Endothelial cell (in vitro differentiated cells): ENCODE results near the gene KIF1C. TPM values are rescaled to one million over a fixed set of nuclear protein-coding genes. Genes with fewer than 3 reads are reported as not detected.

Source experiments
- DNase-seq: peaks from one replicate; pipeline ENCODE4 v3.0.0; 2021; ENCODE audit warnings: low spot score
- H3K27ac Mint-ChIP-seq: one replicate; pipeline ENCODE4 v1.8.0; 2021; ENCODE audit warnings: mixed read lengths, inconsistent platforms; ENCODE audit not compliant: unreplicated experiment
- H3K27me3 Mint-ChIP-seq: one replicate; pipeline ENCODE4 v1.8.0; 2021; ENCODE audit warnings: mild to moderate bottlenecking, moderate library complexity, mixed read lengths, inconsistent platforms; ENCODE audit not compliant: unreplicated experiment
- H3K36me3 Mint-ChIP-seq: one replicate; pipeline ENCODE4 v1.8.0; 2021; ENCODE audit warnings: mild to moderate bottlenecking, low read depth, mixed read lengths, inconsistent platforms; ENCODE audit not compliant: unreplicated experiment
- H3K4me1 Mint-ChIP-seq: one replicate; pipeline ENCODE4 v1.8.0; 2021; ENCODE audit warnings: mild to moderate bottlenecking, mixed read lengths, inconsistent platforms; ENCODE audit not compliant: unreplicated experiment
- H3K4me3 Mint-ChIP-seq: one replicate; pipeline ENCODE4 v1.8.0; 2021; ENCODE audit warnings: mild to moderate bottlenecking, mixed read lengths, inconsistent platforms; ENCODE audit not compliant: unreplicated experiment
- H3K9me3 Mint-ChIP-seq: one replicate; pipeline ENCODE4 v1.8.0; 2021; ENCODE audit warnings: mixed read lengths, inconsistent platforms; ENCODE audit not compliant: unreplicated experiment
- microRNA-seq: library from miRNA; unstranded; fragments of <30 nt; microRNA quantifications from one replicate; pipeline ENCODE4, GENCODE V29; 2020; ENCODE audit not compliant: unreplicated experiment
- total RNA-seq: library from RNA; stranded (reverse); fragmentation: NEBNext Ultra II Directional; extraction: Animal tissue kit (Norgen Biotek cat#: 25700); gene quantifications from one replicate; pipeline ENCODE4 v1.2.1, GENCODE V29; 2021; ENCODE audit not compliant: unreplicated experiment
- TF ChIP-seq, protein P1 (sequence below): fragments of 200-600 bp; sonication (generic); IDR thresholded peaks from one replicate; pipeline ENCODE4 v1.5.0; 2021; ENCODE audit warnings: antibody characterized with exemption; ENCODE audit not compliant: unreplicated experiment

KIF1C gene
- total RNA-seq, 1 donor from 2014 or later: 127 TPM

DNA sequence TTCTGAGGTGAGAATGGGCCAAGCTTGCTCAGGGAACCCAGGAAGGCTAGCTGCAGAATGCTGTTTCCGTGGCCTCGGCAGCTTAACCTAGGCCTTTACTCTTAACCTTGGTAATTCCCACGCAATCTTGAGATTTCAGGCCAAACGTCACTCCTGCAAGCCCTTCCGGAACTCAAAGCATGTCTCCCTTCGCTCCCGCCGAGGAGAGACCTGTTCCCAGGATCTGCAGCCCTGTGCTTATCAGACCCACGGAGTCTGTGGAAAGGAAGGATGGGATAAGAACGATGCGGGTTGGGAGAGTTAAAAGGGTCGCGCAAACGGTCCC is 80.0 kb downstream of the KIF1C start:
- no peak for DNase-seq
- Mint-ChIP-seq H3K27ac (no peak overlapping the region), H3K9me3 (no peaks in the 10 kb centered on the region), H3K4me3 (peak overlapping the region; percentile 72), H3K4me1 (peaks cover 3% of the 10 kb centered on the region), H3K27me3 (peaks cover 10% of the 10 kb centered on the region), H3K36me3 (no peaks in the 10 kb centered on the region)
- TF ChIP-seq, protein P1, sequence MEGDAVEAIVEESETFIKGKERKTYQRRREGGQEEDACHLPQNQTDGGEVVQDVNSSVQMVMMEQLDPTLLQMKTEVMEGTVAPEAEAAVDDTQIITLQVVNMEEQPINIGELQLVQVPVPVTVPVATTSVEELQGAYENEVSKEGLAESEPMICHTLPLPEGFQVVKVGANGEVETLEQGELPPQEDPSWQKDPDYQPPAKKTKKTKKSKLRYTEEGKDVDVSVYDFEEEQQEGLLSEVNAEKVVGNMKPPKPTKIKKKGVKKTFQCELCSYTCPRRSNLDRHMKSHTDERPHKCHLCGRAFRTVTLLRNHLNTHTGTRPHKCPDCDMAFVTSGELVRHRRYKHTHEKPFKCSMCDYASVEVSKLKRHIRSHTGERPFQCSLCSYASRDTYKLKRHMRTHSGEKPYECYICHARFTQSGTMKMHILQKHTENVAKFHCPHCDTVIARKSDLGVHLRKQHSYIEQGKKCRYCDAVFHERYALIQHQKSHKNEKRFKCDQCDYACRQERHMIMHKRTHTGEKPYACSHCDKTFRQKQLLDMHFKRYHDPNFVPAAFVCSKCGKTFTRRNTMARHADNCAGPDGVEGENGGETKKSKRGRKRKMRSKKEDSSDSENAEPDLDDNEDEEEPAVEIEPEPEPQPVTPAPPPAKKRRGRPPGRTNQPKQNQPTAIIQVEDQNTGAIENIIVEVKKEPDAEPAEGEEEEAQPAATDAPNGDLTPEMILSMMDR: no peak

Small RNAs within 50 kb of the gene (microRNA-seq; reads per million reads assigned to microRNA genes)
- gene MIR6864: not detected
- gene MIR6865: 1.2 reads per million, percentile 17 among the genes with 10 or more reads in this experiment

Other genes starting within 250 kb of the KIF1C start
- not detected for gene TM4SF5, start 226.1 kb upstream of the KIF1C start, total RNA-seq
- 2.9 TPM for gene VMO1, start 211.6 kb upstream of the KIF1C start, total RNA-seq
- not detected for gene GLTPD2, start 209.0 kb upstream of the KIF1C start, total RNA-seq
- gene PSMB6, start 201.8 kb upstream of the KIF1C start, total RNA-seq: 185 TPM
- gene PLD2, start 190.8 kb upstream of the KIF1C start, total RNA-seq: 86.5 TPM
- 176 TPM for gene MINK1, start 164.6 kb upstream of the KIF1C start, total RNA-seq
- 2.3 TPM for gene C17orf107, start 98.4 kb upstream of the KIF1C start, total RNA-seq
- gene CHRNE, start 94.9 kb upstream of the KIF1C start, total RNA-seq: 1.2 TPM
- 1.3 TPM for gene GP1BA, start 65.7 kb upstream of the KIF1C start, total RNA-seq
- gene SLC25A11, start 57.9 kb upstream of the KIF1C start, total RNA-seq: 47.5 TPM
- gene RNF167, start 57.7 kb upstream of the KIF1C start, total RNA-seq: 92.3 TPM
- gene PFN1, start 49.4 kb upstream of the KIF1C start, total RNA-seq: 874 TPM
- 7.3 TPM for gene ENO3, start 46.8 kb upstream of the KIF1C start, total RNA-seq
- gene SPAG7, start 30.1 kb upstream of the KIF1C start, total RNA-seq: 67.3 TPM
- 42.3 TPM for gene CAMTA2, start 10.3 kb upstream of the KIF1C start, total RNA-seq
- 2.2 TPM for gene INCA1, start 428 bp upstream of the KIF1C start, total RNA-seq
- 0.21 TPM for gene SLC52A1, start 37.5 kb downstream of the KIF1C start, total RNA-seq
- 0.38 TPM for gene ZFP3, start 80.5 kb downstream of the KIF1C start, total RNA-seq
- 43.0 TPM for gene ZNF232, start 113.9 kb downstream of the KIF1C start, total RNA-seq
- gene USP6, start 118.1 kb downstream of the KIF1C start, total RNA-seq: 5.6 TPM
- gene ZNF594, start 193.9 kb downstream of the KIF1C start, total RNA-seq: 11.6 TPM
- gene SCIMP, start 236.9 kb downstream of the KIF1C start, total RNA-seq: not detected